PC-3 (cell line): ENCODE results near the gene KRTAP4-4.

Experiments
- CTCF ChIP-seq: fragments of 300-600 bp; sonication (generic); conservative IDR thresholded peaks from 2 replicates; pipeline ENCODE4 v1.5.1; 2017; ENCODE audit warnings: antibody characterized with exemption, low read depth, mild to moderate bottlenecking, low read length
- EZH2 ChIP-seq: fragments of 300-600 bp; sonication (generic); IDR thresholded peaks from one replicate; pipeline ENCODE4 v1.6.1; 2017; ENCODE audit warnings: antibody characterized with exemption, mild to moderate bottlenecking, low read length; ENCODE audit not compliant: unreplicated experiment

DNA sequence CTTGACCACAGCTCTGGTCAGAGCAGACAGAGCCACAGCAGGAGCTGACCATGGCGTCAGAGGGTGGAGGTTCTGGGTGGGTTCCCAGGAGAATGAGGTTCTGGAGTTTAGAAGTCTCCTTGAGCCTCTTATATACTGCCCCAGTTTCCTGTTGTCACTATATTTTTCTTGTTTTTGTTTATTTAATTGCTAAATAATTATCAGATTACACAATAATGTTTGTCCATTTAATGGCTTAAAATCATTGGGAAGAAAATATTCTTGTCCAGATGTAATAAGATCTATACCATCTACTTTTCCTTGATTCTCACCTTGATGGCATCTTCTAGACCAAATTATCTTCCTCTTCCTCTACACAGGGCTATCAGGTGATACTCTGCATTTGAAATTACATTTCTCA lies 7.6 kb upstream of the KRTAP4-4 start, which contains the start of gene KRTAP4-3:
- TF ChIP-seq CTCF (no peak), EZH2 (no peak)
